Measurements from ENCODE around the gene GCSH.

GRCh38 chr16:81137754-81138153, 41.6 kb upstream of the GCSH start:
- TF ChIP-seq REST (IDR thresholded peaks at IDR 0.05; ENCODE audit: borderline replicate concordance) (no peak), MXI1 (conservative IDR thresholded peaks at IDR 0.05; ENCODE audit: poor library complexity, severe bottlenecking) (no peak), CTCF (IDR thresholded peaks at IDR 0.05; ENCODE audit: poor library complexity, severe bottlenecking) (no peak), SMC3 (conservative IDR thresholded peaks at IDR 0.05; ENCODE audit: poor library complexity) (no peak)
